ENCODE measurements around the gene CHD2.

CHD2 gene

DNA sequence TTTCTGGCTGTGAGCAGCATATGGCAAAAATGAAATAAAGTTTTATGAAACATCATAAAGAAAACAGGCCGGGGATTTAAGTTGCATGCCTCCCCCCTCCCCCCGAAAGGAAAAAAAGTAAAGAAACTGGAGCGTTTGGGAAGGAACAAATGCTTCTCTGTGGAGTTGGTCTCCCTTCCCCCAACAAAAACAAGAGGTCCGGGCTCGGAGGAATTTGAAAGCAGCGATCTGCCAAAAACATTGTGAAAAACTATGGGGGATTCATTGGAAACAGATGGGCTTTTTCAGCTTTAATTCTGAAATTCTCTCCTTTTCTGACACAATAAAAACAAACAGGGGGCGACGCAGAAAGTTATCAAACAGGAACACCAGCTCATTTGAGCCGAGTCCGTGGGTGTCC, 171.9 kb downstream of the CHD2 start:
- H3K79me2 ChIP-seq (ENCODE audit: insufficient read depth, low read length), result peaks cover 66% of the 10 kb centered on the region
- no peaks in the 10 kb centered on the region for H3K27me3 ChIP-seq (ENCODE audit: insufficient read depth, low read length, poor library complexity)
- H3K9ac ChIP-seq (ENCODE audit: low read depth, low read length), result no peak overlapping the region
- ATAC-seq (ENCODE audit: insufficient read depth, low read depth) (no peak), DNase-seq (no peak)
- H3K4me2 ChIP-seq (ENCODE audit: insufficient read depth, low read length), result no peak overlapping the region
- no peak overlapping the region for H2AFZ ChIP-seq (ENCODE audit: low read depth, low read length)
- no peak overlapping the region for H3K4me3 ChIP-seq (ENCODE audit: low read depth in 1 of 2, low read length in 2 of 2)
- H3K4me1 ChIP-seq (ENCODE audit: insufficient read depth, low read length), result no peaks in the 10 kb centered on the region
- H3K36me3 ChIP-seq (ENCODE audit: insufficient read depth, low read length), result peaks cover 2% of the 10 kb centered on the region; the same call in 1 of the 2 replicates
- no peak overlapping the region for H3K27ac ChIP-seq (ENCODE audit: low read length)
- H3K9me3 ChIP-seq (ENCODE audit: insufficient read depth, low read length, severe bottlenecking), result no peaks in the 10 kb centered on the region
- H4K20me1 ChIP-seq (ENCODE audit: insufficient read depth, low read length), result no peaks in the 10 kb centered on the region; the same call in 1 of the 2 replicates
- TF ChIP-seq, protein P1, sequence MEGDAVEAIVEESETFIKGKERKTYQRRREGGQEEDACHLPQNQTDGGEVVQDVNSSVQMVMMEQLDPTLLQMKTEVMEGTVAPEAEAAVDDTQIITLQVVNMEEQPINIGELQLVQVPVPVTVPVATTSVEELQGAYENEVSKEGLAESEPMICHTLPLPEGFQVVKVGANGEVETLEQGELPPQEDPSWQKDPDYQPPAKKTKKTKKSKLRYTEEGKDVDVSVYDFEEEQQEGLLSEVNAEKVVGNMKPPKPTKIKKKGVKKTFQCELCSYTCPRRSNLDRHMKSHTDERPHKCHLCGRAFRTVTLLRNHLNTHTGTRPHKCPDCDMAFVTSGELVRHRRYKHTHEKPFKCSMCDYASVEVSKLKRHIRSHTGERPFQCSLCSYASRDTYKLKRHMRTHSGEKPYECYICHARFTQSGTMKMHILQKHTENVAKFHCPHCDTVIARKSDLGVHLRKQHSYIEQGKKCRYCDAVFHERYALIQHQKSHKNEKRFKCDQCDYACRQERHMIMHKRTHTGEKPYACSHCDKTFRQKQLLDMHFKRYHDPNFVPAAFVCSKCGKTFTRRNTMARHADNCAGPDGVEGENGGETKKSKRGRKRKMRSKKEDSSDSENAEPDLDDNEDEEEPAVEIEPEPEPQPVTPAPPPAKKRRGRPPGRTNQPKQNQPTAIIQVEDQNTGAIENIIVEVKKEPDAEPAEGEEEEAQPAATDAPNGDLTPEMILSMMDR (IDR thresholded peaks at IDR 0.05; ENCODE audit: borderline replicate concordance, extremely low read depth, low read length, poor library complexity, severe bottlenecking), result no peak
- no peak for TF ChIP-seq EZH2 (IDR thresholded peaks at IDR 0.05; ENCODE audit: borderline replicate concordance, low read depth, low read length, severe bottlenecking)

GRCh38 chr15:93072411-93073394, 172.6 kb downstream of the CHD2 start:
- no peaks in the 10 kb centered on the region for H3K4me1 ChIP-seq (ENCODE audit: insufficient read depth, low read length)
- H3K9ac ChIP-seq (ENCODE audit: low read depth, low read length), result no peak overlapping the region
- no peaks in the 10 kb centered on the region for H3K9me3 ChIP-seq (ENCODE audit: insufficient read depth, low read length, severe bottlenecking)
- DNase-seq (no peak), ATAC-seq (ENCODE audit: insufficient read depth, low read depth) (no peak)
- H3K79me2 ChIP-seq (ENCODE audit: insufficient read depth, low read length), result peaks cover 69% of the 10 kb centered on the region
- H3K4me2 ChIP-seq (ENCODE audit: insufficient read depth, low read length), result no peak overlapping the region
- H3K4me3 ChIP-seq (ENCODE audit: low read depth in 1 of 2, low read length in 2 of 2), result no peak overlapping the region
- H3K27me3 ChIP-seq (ENCODE audit: insufficient read depth, low read length, poor library complexity), result no peaks in the 10 kb centered on the region
- TF ChIP-seq EZH2 (IDR thresholded peaks at IDR 0.05; ENCODE audit: borderline replicate concordance, low read depth, low read length, severe bottlenecking), result no peak
- TF ChIP-seq, protein P1 (IDR thresholded peaks at IDR 0.05; ENCODE audit: borderline replicate concordance, extremely low read depth, low read length, poor library complexity, severe bottlenecking), result no peak
- H2AFZ ChIP-seq (ENCODE audit: low read depth, low read length), result no peak overlapping the region
- no peak overlapping the region for H3K27ac ChIP-seq (ENCODE audit: low read length)
- no peaks in the 10 kb centered on the region; the same call in 1 of the 2 replicates for H4K20me1 ChIP-seq (ENCODE audit: insufficient read depth, low read length)
- peaks cover 2% of the 10 kb centered on the region; the same call in 1 of the 2 replicates for H3K36me3 ChIP-seq (ENCODE audit: insufficient read depth, low read length)

DNA sequence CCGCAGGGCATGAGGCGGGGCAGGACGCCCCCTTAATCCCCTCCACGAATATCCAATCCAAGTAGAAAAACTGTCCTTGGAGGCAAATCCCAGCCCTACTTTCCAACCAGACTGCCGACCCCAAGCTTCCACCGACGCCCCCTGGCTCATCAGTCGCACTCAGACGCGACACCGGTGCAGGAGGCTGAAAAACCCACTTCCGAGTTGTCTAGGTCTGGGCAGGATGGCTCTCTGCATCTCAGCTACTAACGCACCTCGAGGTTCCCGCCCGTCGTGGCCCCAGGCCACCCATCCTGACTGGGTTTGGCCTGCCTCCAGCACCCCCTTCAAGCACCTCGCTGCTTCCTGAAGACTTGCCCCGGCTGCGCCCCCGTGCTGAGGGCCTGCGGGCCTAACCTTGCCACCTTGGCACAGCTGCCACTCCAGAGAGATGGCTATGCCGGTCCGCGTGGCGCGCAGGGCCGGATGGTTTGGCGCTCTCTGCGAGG, 173.4 kb downstream of the CHD2 start:
- Histone ChIP-seq H3K4me2 (ENCODE audit: insufficient read depth, low read length) (no peak overlapping the region), H3K9me3 (ENCODE audit: insufficient read depth, low read length, severe bottlenecking) (no peaks in the 10 kb centered on the region), H3K27ac (ENCODE audit: low read length) (no peak overlapping the region), H3K27me3 (ENCODE audit: insufficient read depth, low read length, poor library complexity) (no peaks in the 10 kb centered on the region), H3K79me2 (ENCODE audit: insufficient read depth, low read length) (peaks cover 71% of the 10 kb centered on the region), H2AFZ (ENCODE audit: low read depth, low read length) (no peak overlapping the region), H4K20me1 (ENCODE audit: insufficient read depth, low read length) (no peaks in the 10 kb centered on the region; the same call in 1 of the 2 replicates), H3K4me3 (ENCODE audit: low read depth in 1 of 2, low read length in 2 of 2) (no peak overlapping the region), H3K4me1 (ENCODE audit: insufficient read depth, low read length) (no peaks in the 10 kb centered on the region), H3K9ac (ENCODE audit: low read depth, low read length) (no peak overlapping the region), H3K36me3 (ENCODE audit: insufficient read depth, low read length) (no peaks in the 10 kb centered on the region)
- TF ChIP-seq EZH2 (IDR thresholded peaks at IDR 0.05; ENCODE audit: borderline replicate concordance, low read depth, low read length, severe bottlenecking), result no peak
- TF ChIP-seq, protein P1 (IDR thresholded peaks at IDR 0.05; ENCODE audit: borderline replicate concordance, extremely low read depth, low read length, poor library complexity, severe bottlenecking), result no peak
- DNase-seq, result no peak
- ATAC-seq (ENCODE audit: insufficient read depth, low read depth), result no peak
